PC-3 (cell line): Measurements from ENCODE around the gene ZBTB49. TPM values are rescaled to one million over a fixed set of nuclear protein-coding genes. Genes with fewer than 3 reads are reported as not detected.

Source experiments
- ATAC-seq: fragments of 200-7000 bp; cut with Tn5 transposase; 2 replicates; pipeline ENCODE4 v1.9.1; 2020; ENCODE audit warnings: mild to moderate bottlenecking, moderate library complexity
- BruUV-seq: library from RNA; stranded (reverse); fragments of 400-500 nt; replicated peaks from 2 replicates; lab custom pipeline; 2021; lab: Mats Ljungman, UMichigan
- CTCF ChIA-PET: fragments of 300-600 bp; sonication (Branson Sonifier 250); formaldehyde crosslinking; loops from one replicate; lab custom pipeline; 2022; ENCODE audit warnings: antibody characterized with exemption; lab: Charles Lee
- POLR2A ChIA-PET: fragments of 300-600 bp; sonication (Branson Sonifier 250); formaldehyde crosslinking; loops from one replicate; lab custom pipeline; 2022; ENCODE audit warnings: antibody characterized with exemption; ENCODE audit not compliant: unreplicated experiment; lab: Charles Lee
- DNase-seq: peaks from one replicate; pipeline ENCODE4 v3.0.0-alpha.2; 2015
- H2AFZ ChIP-seq: fragments of 300-600 bp; sonication (generic); 2 replicates; pipeline ENCODE4 v1.6.0; 2016; ENCODE audit warnings: antibody characterized with exemption, low read length
- H3F3A ChIP-seq: fragments of 300-600 bp; sonication (generic); one replicate; pipeline ENCODE4 v1.6.0; 2017; ENCODE audit warnings: antibody characterized with exemption, low read length, control low read depth, mild to moderate bottlenecking; ENCODE audit not compliant: unreplicated experiment
- H3K27ac ChIP-seq: fragments of 300-600 bp; sonication (generic); 2 replicates; pipeline ENCODE4 v1.5.1; 2016; ENCODE audit warnings: mild to moderate bottlenecking, low read length
- H3K27me3 ChIP-seq: fragments of 300-600 bp; sonication (generic); 2 replicates; pipeline ENCODE4 v1.6.1; 2016; ENCODE audit warnings: low read length, mixed read lengths
- H3K36me3 ChIP-seq: fragments of 300-600 bp; sonication (generic); 2 replicates; pipeline ENCODE4 v1.6.1; 2016; ENCODE audit warnings: low read depth, mixed run types, low read length, mixed read lengths
- H3K4me1 ChIP-seq: fragments of 300-600 bp; sonication (generic); 2 replicates; pipeline ENCODE4 v1.5.1; 2016; ENCODE audit warnings: low read length; ENCODE audit not compliant: insufficient read depth
- H3K4me2 ChIP-seq: fragments of 300-600 bp; sonication (generic); 2 replicates; pipeline ENCODE4 v1.6.0; 2016; ENCODE audit warnings: low read length
- H3K4me3 ChIP-seq: fragments of 300-600 bp; sonication (generic); 2 replicates; pipeline ENCODE4 v1.5.1; 2016; ENCODE audit warnings: mild to moderate bottlenecking, low read length, mixed read lengths
- H3K79me2 ChIP-seq: fragments of 300-600 bp; sonication (generic); 2 replicates; pipeline ENCODE4 v1.6.1; 2017; ENCODE audit warnings: low read length, mixed read lengths
- H3K9ac ChIP-seq: fragments of 300-600 bp; sonication (generic); 2 replicates; pipeline ENCODE4 v1.6.0; 2016; ENCODE audit warnings: mild to moderate bottlenecking, low read length
- H3K9me2 ChIP-seq: fragments of 300-600 bp; sonication (generic); replicated peaks from 2 replicates; pipeline ENCODE4 v1.6.1; 2016; ENCODE audit warnings: mixed run types, low read length, mixed read lengths
- H3K9me3 ChIP-seq: fragments of 300-600 bp; sonication (generic); 2 replicates; pipeline ENCODE4 v1.6.1; 2016; ENCODE audit warnings: low read length, mixed read lengths
- H4K20me1 ChIP-seq: fragments of 300-600 bp; sonication (generic); 2 replicates; pipeline ENCODE4 v1.6.1; 2016; ENCODE audit warnings: low read length, mixed read lengths
- EZH2 ChIP-seq: fragments of 300-600 bp; sonication (generic); IDR thresholded peaks from one replicate; pipeline ENCODE4 v1.6.1; 2017; ENCODE audit warnings: antibody characterized with exemption, mild to moderate bottlenecking, low read length; ENCODE audit not compliant: unreplicated experiment
- EZH2phosphoT487 ChIP-seq: fragments of 300-600 bp; sonication (generic); IDR thresholded peaks from 2 replicates; pipeline ENCODE4 v1.6.1; 2018; ENCODE audit warnings: mild to moderate bottlenecking, antibody characterized with exemption, low read length, borderline replicate concordance
- intact Hi-C: fragments of 100-400 bp; cut with micrococcal nuclease; formaldehyde crosslinking; loops from 2 replicates; pipeline ENCODE4 v1.9.0; 2023
- total RNA-seq: library from RNA; depleted of rRNA; stranded (reverse); fragments of >200 nt; gene quantifications from 2 replicates; pipeline ENCODE4 v1.2.3, GENCODE V29; 2014
- TF ChIP-seq, protein P1 (sequence below): fragments of 300-600 bp; sonication (generic); conservative IDR thresholded peaks from 2 replicates; pipeline ENCODE4 v1.5.1; 2017; ENCODE audit warnings: antibody characterized with exemption, low read depth, mild to moderate bottlenecking, low read length

Gene ZBTB49
- total RNA-seq, 1 experiment from 2014 or later = 1.1 TPM

DNA sequence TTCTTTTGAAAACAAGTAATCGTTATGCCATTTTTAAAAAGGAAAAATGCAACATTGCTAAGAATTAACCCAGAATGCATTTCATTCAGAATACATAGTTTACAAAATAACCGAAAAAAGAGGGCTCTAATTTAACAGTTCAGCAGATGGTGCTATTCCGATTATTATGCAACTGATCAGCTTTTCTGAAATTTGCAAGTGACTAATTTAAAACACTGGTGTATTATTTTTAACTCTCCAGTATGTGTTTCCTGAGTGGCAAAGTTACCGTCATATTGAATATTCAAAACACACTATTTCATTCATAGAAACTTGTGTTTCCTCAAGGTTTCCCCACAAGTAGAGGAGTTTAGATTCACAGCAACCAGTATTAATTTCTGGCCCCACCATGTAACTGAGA, 21.1 kb downstream of the ZBTB49 start:
- TF ChIP-seq, protein P1, sequence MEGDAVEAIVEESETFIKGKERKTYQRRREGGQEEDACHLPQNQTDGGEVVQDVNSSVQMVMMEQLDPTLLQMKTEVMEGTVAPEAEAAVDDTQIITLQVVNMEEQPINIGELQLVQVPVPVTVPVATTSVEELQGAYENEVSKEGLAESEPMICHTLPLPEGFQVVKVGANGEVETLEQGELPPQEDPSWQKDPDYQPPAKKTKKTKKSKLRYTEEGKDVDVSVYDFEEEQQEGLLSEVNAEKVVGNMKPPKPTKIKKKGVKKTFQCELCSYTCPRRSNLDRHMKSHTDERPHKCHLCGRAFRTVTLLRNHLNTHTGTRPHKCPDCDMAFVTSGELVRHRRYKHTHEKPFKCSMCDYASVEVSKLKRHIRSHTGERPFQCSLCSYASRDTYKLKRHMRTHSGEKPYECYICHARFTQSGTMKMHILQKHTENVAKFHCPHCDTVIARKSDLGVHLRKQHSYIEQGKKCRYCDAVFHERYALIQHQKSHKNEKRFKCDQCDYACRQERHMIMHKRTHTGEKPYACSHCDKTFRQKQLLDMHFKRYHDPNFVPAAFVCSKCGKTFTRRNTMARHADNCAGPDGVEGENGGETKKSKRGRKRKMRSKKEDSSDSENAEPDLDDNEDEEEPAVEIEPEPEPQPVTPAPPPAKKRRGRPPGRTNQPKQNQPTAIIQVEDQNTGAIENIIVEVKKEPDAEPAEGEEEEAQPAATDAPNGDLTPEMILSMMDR = no peak
- TF ChIP-seq EZH2phosphoT487 (no peak), EZH2 (no peak)
- H2AFZ ChIP-seq = no peak overlapping the region
- ChIA-PET POLR2A (no interaction called here), CTCF (no interaction called here)
- no peak overlapping the region for H3K4me2 ChIP-seq
- ATAC-seq (no peak), DNase-seq (no peak)
- intact Hi-C loops = no loop called here
- H3F3A ChIP-seq = no peaks in the 10 kb centered on the region
- no peaks in the 10 kb centered on the region; the same call in 1 of the 2 replicates for H3K36me3 ChIP-seq
- H4K20me1 ChIP-seq = no peaks in the 10 kb centered on the region
- H3K27ac ChIP-seq = no peak overlapping the region
- H3K79me2 ChIP-seq = no peaks in the 10 kb centered on the region
- no TSS peak for BruUV-seq
- H3K9me3 ChIP-seq = no peaks in the 10 kb centered on the region
- H3K4me3 ChIP-seq = no peak overlapping the region
- no peaks in the 10 kb centered on the region for H3K27me3 ChIP-seq
- no peaks in the 10 kb centered on the region for H3K9me2 ChIP-seq
- no peaks in the 10 kb centered on the region for H3K4me1 ChIP-seq
- H3K9ac ChIP-seq = no peak overlapping the region

DNA sequence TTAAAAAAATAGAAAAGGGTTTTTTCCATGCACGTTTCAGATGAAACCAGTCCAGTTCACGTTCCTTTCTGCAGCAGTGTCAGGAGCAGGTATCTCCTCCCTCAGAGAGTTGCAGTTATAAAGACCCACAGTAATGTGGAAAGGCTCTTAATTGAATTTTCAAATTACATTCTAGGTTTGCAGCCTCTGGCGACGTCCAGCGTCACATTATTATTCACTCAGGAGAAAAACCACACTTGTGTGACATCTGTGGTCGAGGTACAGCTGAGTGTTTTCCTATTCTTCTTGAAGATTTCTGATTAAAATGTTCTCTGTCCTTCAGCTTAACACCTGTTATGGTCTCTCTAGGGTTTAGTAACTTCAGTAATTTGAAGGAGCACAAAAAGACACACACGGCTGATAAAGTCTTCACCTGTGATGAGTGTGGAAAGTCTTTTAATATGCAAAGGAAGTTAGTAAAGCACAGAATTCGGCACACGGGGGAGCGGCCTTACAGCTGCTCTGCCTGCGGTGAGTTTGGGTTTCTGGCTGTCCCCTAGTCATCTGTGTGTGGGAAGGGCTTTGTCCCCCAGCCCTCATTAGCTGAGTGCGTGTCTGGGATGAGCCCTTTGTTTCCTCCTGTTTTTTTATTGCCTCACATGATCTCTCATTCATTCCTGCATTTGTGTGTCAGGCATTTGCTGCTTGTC, 25.6 kb downstream of the ZBTB49 start:
- BruUV-seq = no TSS peak
- Histone ChIP-seq H3K36me3 (no peaks in the 10 kb centered on the region), H3K9me2 (no peaks in the 10 kb centered on the region), H3K27me3 (no peaks in the 10 kb centered on the region), H3K4me3 (no peak overlapping the region), H3K9me3 (no peaks in the 10 kb centered on the region), H3K4me2 (no peak overlapping the region), H3K4me1 (no peaks in the 10 kb centered on the region), H2AFZ (no peak overlapping the region), H4K20me1 (no peaks in the 10 kb centered on the region), H3K79me2 (no peaks in the 10 kb centered on the region), H3F3A (no peaks in the 10 kb centered on the region), H3K27ac (no peak overlapping the region), H3K9ac (no peak overlapping the region)
- ATAC-seq (no peak), DNase-seq (no peak)
- POLR2A ChIA-PET = no interaction called here
- no peak for TF ChIP-seq EZH2
- TF ChIP-seq EZH2phosphoT487 = no peak
- TF ChIP-seq, protein P1 = no peak
- CTCF ChIA-PET = no interaction called here
- intact Hi-C loops = no loop called here

DNA sequence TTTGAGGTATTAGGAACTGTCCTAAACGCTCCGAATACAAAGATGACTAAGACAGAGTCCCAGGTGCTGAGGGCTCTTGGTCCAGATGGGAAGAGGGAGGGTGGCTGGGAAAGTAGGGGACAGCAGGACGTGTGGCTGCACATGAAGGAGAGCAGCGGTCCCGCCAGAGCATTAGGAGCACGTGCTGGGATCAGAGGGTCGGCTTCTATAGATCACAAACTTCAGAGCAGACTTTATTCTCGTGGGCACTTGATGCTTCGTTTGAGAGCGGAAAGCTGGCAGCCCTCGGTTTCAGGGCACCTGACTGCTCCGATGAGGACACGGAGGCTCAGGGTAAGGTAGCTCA, 26.1 kb downstream of the ZBTB49 start:
- H3F3A ChIP-seq = no peaks in the 10 kb centered on the region
- no peaks in the 10 kb centered on the region for H3K9me2 ChIP-seq
- no peaks in the 10 kb centered on the region for H3K9me3 ChIP-seq
- CTCF ChIA-PET = no interaction called here
- no peaks in the 10 kb centered on the region for H3K27me3 ChIP-seq
- H4K20me1 ChIP-seq = no peaks in the 10 kb centered on the region
- no peak for ATAC-seq
- TF ChIP-seq EZH2phosphoT487 (no peak), EZH2 (no peak)
- TF ChIP-seq, protein P1 = no peak
- POLR2A ChIA-PET = no interaction called here
- no TSS peak for BruUV-seq
- H3K4me3 ChIP-seq = no peak overlapping the region
- no peak overlapping the region for H3K4me2 ChIP-seq
- H2AFZ ChIP-seq = no peak overlapping the region
- H3K4me1 ChIP-seq = no peaks in the 10 kb centered on the region
- H3K36me3 ChIP-seq = no peaks in the 10 kb centered on the region
- no peak for DNase-seq
- no peak overlapping the region for H3K27ac ChIP-seq
- H3K79me2 ChIP-seq = no peaks in the 10 kb centered on the region
- intact Hi-C loops = no loop called here
- H3K9ac ChIP-seq = no peak overlapping the region
